ENCODE data around the gene S100A7. TPM values are rescaled to one million over a fixed set of nuclear protein-coding genes. Genes with fewer than 3 reads are reported as not detected.
"Not testable (repeated sequence)": the region's sequence is repeated elsewhere in the genome, so short reads cannot be mapped to it uniquely, and the experiment has no call there.

Gene S100A7
- total and polyA plus RNA-seq, 4 experiments from 2014 or later, result not detected

GRCh38 chr1:153413961-153414360 lies 46.5 kb downstream of the S100A7 start:
- POLR2A ChIA-PET (ENCODE audit: partially characterized antibody); H3K27me3 ChIP-seq (ENCODE audit: insufficient read depth, low read length); CTCF ChIA-PET (ENCODE audit: partially characterized antibody); H3K36me3 Mint-ChIP-seq; H3K9me3 ChIP-seq (ENCODE audit: control insufficient read depth in 1 of 2, low read length in 2 of 2); intact Hi-C loops (cut with micrococcal nuclease); H3K27ac Mint-ChIP-seq; H3K4me3 ChIP-seq (ENCODE audit: low read length in 2 of 2); H3K4me1 Mint-ChIP-seq; H3K36me3 ChIP-seq (ENCODE audit: insufficient read depth, low read length); H3K4me1 ChIP-seq (ENCODE audit: insufficient read depth, low read length); DNase-seq; H3K4me3 Mint-ChIP-seq; H3K27ac ChIP-seq (ENCODE audit: low read depth, low read length): not testable (repeated sequence)
- Mint-ChIP-seq H3K9me3 (peaks cover 6 to 27% (median 14%) of the 10 kb centered on the region in 8 donors), H3K27me3 (peaks cover 16 to 22% of the 10 kb centered on the region in 2 donors)

Other genes starting within 250 kb of the S100A7 start
- not detected for gene PRR9, start 243.1 kb downstream of the S100A7 start, total RNA-seq
- gene PRR9, start 243.1 kb downstream of the S100A7 start, polyA plus RNA-seq, result not detected
- gene LORICRIN, start 201.0 kb downstream of the S100A7 start, total RNA-seq, result not detected
- not detected for gene LORICRIN, start 201.0 kb downstream of the S100A7 start, polyA plus RNA-seq
- gene PGLYRP3, start 147.7 kb downstream of the S100A7 start, total RNA-seq, result not detected
- gene PGLYRP3, start 147.7 kb downstream of the S100A7 start, polyA plus RNA-seq, result not detected
- not detected for gene PGLYRP4, start 111.8 kb downstream of the S100A7 start, total RNA-seq
- gene PGLYRP4, start 111.8 kb downstream of the S100A7 start, polyA plus RNA-seq, result not detected
- gene S100A9, start 102.8 kb downstream of the S100A7 start, total RNA-seq, result 1 to 10 TPM; 7.4 to 7.7 TPM
- gene S100A9, start 102.8 kb downstream of the S100A7 start, polyA plus RNA-seq, result 10 to 100 TPM in 1 of 2 donors, 1 to 10 TPM in 1; 8.0 to 11.6 TPM
- gene S100A12, start 85.0 kb downstream of the S100A7 start, total RNA-seq, result not detected
- under 1 TPM in 1 of 2 donors, not detected in 1; 0.95 TPM for gene S100A12, start 85.0 kb downstream of the S100A7 start, polyA plus RNA-seq
- gene S100A8, start 69.6 kb downstream of the S100A7 start, total RNA-seq, result under 1 TPM in 1 of 2 experiments, not detected in 1; 0.73 TPM
- 1 to 10 TPM; 1.6 to 4.0 TPM for gene S100A8, start 69.6 kb downstream of the S100A7 start, polyA plus RNA-seq
- not detected for gene S100A7A, start 44.1 kb downstream of the S100A7 start, total RNA-seq
- not detected for gene S100A7A, start 44.1 kb downstream of the S100A7 start, polyA plus RNA-seq
- 100 to 1,000 TPM; 342 to 356 TPM for gene S100A6, start 75.3 kb upstream of the S100A7 start, total RNA-seq
- gene S100A6, start 75.3 kb upstream of the S100A7 start, polyA plus RNA-seq, result 100 to 1,000 TPM; 848 to 918 TPM
- gene S100A5, start 80.3 kb upstream of the S100A7 start, total RNA-seq, result 1 to 10 TPM in 1 of 2 experiments, under 1 TPM in 1; 0.93 to 1.8 TPM
- 1 to 10 TPM in 1 of 2 donors, not detected in 1; 1.5 TPM for gene S100A5, start 80.3 kb upstream of the S100A7 start, polyA plus RNA-seq
- 100 to 1,000 TPM; 329 to 346 TPM for gene S100A4, start 85.2 kb upstream of the S100A7 start, total RNA-seq
- 1,000 to 10,000 TPM; 2,886 to 3,815 TPM for gene S100A4, start 85.2 kb upstream of the S100A7 start, polyA plus RNA-seq
- not detected for gene S100A3, start 88.6 kb upstream of the S100A7 start, total RNA-seq
- gene S100A3, start 88.6 kb upstream of the S100A7 start, polyA plus RNA-seq, result not detected
- gene S100A2, start 105.2 kb upstream of the S100A7 start, total RNA-seq, result under 1 TPM in 1 of 2 experiments, not detected in 1; 0.87 TPM
- gene S100A2, start 105.2 kb upstream of the S100A7 start, polyA plus RNA-seq, result 1 to 10 TPM; 1.0 to 1.7 TPM
- gene S100A16, start 152.5 kb upstream of the S100A7 start, total RNA-seq, result not detected
- gene S100A16, start 152.5 kb upstream of the S100A7 start, polyA plus RNA-seq, result not detected
- not detected for gene S100A14, start 155.7 kb upstream of the S100A7 start, total RNA-seq
- gene S100A14, start 155.7 kb upstream of the S100A7 start, polyA plus RNA-seq, result not detected
- gene S100A13, start 166.9 kb upstream of the S100A7 start, total RNA-seq, result 1 to 10 TPM; 4.3 to 5.2 TPM
- under 1 TPM in 1 of 2 donors, not detected in 1; 0.56 TPM for gene S100A13, start 166.9 kb upstream of the S100A7 start, polyA plus RNA-seq
- gene S100A1, start 167.8 kb upstream of the S100A7 start, total RNA-seq, result not detected
- not detected for gene S100A1, start 167.8 kb upstream of the S100A7 start, polyA plus RNA-seq
- gene CHTOP, start 173.4 kb upstream of the S100A7 start, total RNA-seq, result 100 to 1,000 TPM; 144 to 149 TPM
- 10 to 100 TPM; 42.2 to 75.5 TPM for gene CHTOP, start 173.4 kb upstream of the S100A7 start, polyA plus RNA-seq
- gene SNAPIN, start 198.1 kb upstream of the S100A7 start, total RNA-seq, result 10 to 100 TPM; 26.4 to 28.2 TPM
- 10 to 100 TPM; 74.4 to 85.6 TPM for gene SNAPIN, start 198.1 kb upstream of the S100A7 start, polyA plus RNA-seq
- 10 to 100 TPM; 82.3 to 87.8 TPM for gene ILF2, start 210.3 kb upstream of the S100A7 start, total RNA-seq
- 100 to 1,000 TPM; 136 to 200 TPM for gene ILF2, start 210.3 kb upstream of the S100A7 start, polyA plus RNA-seq
- not detected for gene NPR1, start 218.0 kb upstream of the S100A7 start, total RNA-seq
- gene NPR1, start 218.0 kb upstream of the S100A7 start, polyA plus RNA-seq, result not detected

Measured in CD4-positive, alpha-beta memory T cell (primary cell).